SK-N-MC (cell line): ENCODE data around the gene SH3D19.

Experiments used
- EZH2 ChIP-seq: fragments of 200-600 bp; sonication (generic); IDR thresholded peaks from one replicate; pipeline ENCODE4 v1.6.1; 2017; ENCODE audit warnings: antibody characterized with exemption
- POLR2AphosphoS5 ChIP-seq: IDR thresholded peaks from 2 replicates; pipeline ENCODE4 v1.6.1; 2012; ENCODE audit warnings: mild to moderate bottlenecking, low read depth, low read length, borderline replicate concordance

DNA sequence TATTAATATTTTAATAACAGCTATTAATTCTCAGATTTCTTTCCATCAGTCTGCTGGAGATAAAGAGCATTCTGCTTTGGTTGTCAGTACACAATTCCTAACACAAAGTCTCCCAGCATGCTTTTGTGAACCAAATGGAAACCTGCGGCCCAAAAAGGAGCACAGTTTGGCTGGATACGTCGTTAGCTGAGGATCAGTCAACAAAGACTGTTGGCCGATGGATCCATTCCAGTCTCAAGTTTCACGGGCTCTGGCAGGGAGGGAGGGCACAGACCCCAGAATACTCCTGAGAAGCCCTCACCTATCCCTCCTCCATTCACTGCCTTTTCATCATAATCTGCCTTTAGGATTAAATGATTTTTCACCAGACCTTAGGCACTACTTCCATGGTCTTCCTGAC lies 74.7 kb downstream of the SH3D19 start:
- no peak for TF ChIP-seq EZH2
- no peak for TF ChIP-seq POLR2AphosphoS5
